SK-N-SH (cell line): ENCODE measurements around the gene C1QTNF5. TPM values are rescaled to one million over a fixed set of nuclear protein-coding genes. Genes with fewer than 3 reads are reported as not detected.

Experiments used
- CTCF ChIA-PET: fragments of 300-600, 350-600 bp; formaldehyde crosslinking; extraction: SDS; loops from one replicate; lab custom pipeline; 2021; lab: Yijun Ruan, JAX
- POLR2A ChIA-PET: fragments of 350-600 bp; sonication (Branson Sonifier 250); formaldehyde crosslinking; extraction: SDS; loops from one replicate; lab custom pipeline; 2020; ENCODE audit warnings: antibody characterized with exemption, inconsistent platforms; lab: Yijun Ruan, JAX
- DNase-seq: peaks from one replicate; pipeline ENCODE4 v3.0.0; 2012
- H2AFZ ChIP-seq: fragments of 200-600 bp; sonication (generic); 2 replicates; pipeline ENCODE4 v1.8.1; 2016; ENCODE audit warnings: antibody characterized with exemption, mild to moderate bottlenecking, low read depth
- H3F3A ChIP-seq: fragments of 200-600 bp; sonication (generic); replicated peaks from 2 replicates; pipeline ENCODE3; 2016; ENCODE audit warnings: antibody characterized with exemption, mild to moderate bottlenecking; ENCODE audit not compliant: insufficient read depth
- H3K27ac ChIP-seq, 2 experiments: fragments of 200-500 bp in 1 of 2; fragments of 200-600 bp in 1 of 2; sonication (Bioruptor generic) in 1 of 2; sonication (generic), shearing (Covaris generic) in 1 of 2; 2 replicates each; pipeline versions ENCODE4 v1.5.1 to v1.6.1; 2014 to 2016; ENCODE audit warnings: low read depth in 2 of 2, inconsistent platforms in 1 of 2, low read length in 1 of 2, mild to moderate bottlenecking in 1 of 2, mixed read lengths in 1 of 2
- H3K27me3 ChIP-seq: fragments of 200-600 bp; sonication (generic), shearing (Covaris generic); 2 replicates; pipeline ENCODE4 v1.6.1; 2016; ENCODE audit warnings: mixed run types; ENCODE audit not compliant: insufficient read depth
- H3K36me3 ChIP-seq, 2 experiments: fragments of 200-500 bp in 1 of 2; fragments of 200-600 bp in 1 of 2; sonication (Bioruptor generic) in 1 of 2; sonication (generic) in 1 of 2; replicated peaks in 1 of 2; 2 replicates each; pipeline versions ENCODE3 to v1.5.1; 2014 to 2016; ENCODE audit warnings: low read length in 1 of 2, mild to moderate bottlenecking in 1 of 2; ENCODE audit not compliant: insufficient read depth in 2 of 2, control insufficient read depth in 1 of 2
- H3K4me1 ChIP-seq, 2 experiments: fragments of 200-500 bp in 1 of 2; fragments of 200-600 bp in 1 of 2; sonication (Bioruptor generic) in 1 of 2; sonication (generic), shearing (Covaris generic) in 1 of 2; 2 replicates each; pipeline versions ENCODE4 v1.5.1 to v1.6.1; 2014 to 2016; ENCODE audit warnings: low read depth in 1 of 2, low read length in 1 of 2, mixed run types in 1 of 2; ENCODE audit not compliant: insufficient read depth in 2 of 2, control insufficient read depth in 1 of 2
- H3K4me2 ChIP-seq: fragments of 200-600 bp; sonication (generic), shearing (Covaris generic); 2 replicates; pipeline ENCODE4 v1.6.1; 2017; ENCODE audit warnings: mixed run types
- H3K4me3 ChIP-seq, 2 experiments: fragments of 200-500 bp in 1 of 2; fragments of 200-600 bp in 1 of 2; sonication (Bioruptor generic) in 1 of 2; sonication (generic), shearing (Covaris generic) in 1 of 2; 2 replicates each; pipeline versions ENCODE4 v1.5.1 to v1.8.1; 2014 to 2016; ENCODE audit warnings: low read depth in 2 of 2, inconsistent platforms in 1 of 2, low read length in 1 of 2, mild to moderate bottlenecking in 1 of 2, mixed read lengths in 1 of 2, moderate library complexity in 1 of 2
- H3K79me2 ChIP-seq: fragments of 200-600 bp; sonication (generic); 2 replicates; pipeline ENCODE4 v1.8.1; 2017; ENCODE audit warnings: mild to moderate bottlenecking; ENCODE audit not compliant: insufficient read depth
- H3K9ac ChIP-seq: fragments of 200-600 bp; sonication (generic); 2 replicates; pipeline ENCODE4 v1.6.1; 2017; ENCODE audit warnings: mixed run types
- H3K9me2 ChIP-seq: fragments of 200-600 bp; sonication (generic); 2 replicates; pipeline ENCODE4 v1.6.1; 2017; ENCODE audit warnings: mixed run types
- H3K9me3 ChIP-seq: fragments of 200-600 bp; sonication (generic); 2 replicates; pipeline ENCODE4 v1.6.1; 2017; ENCODE audit warnings: mixed run types, mild to moderate bottlenecking, moderate library complexity
- H4K20me1 ChIP-seq: fragments of 200-600 bp; sonication (generic); 2 replicates; pipeline ENCODE4 v1.6.1; 2017; ENCODE audit warnings: mild to moderate bottlenecking, mixed run types; ENCODE audit not compliant: insufficient read depth
- ELF1 ChIP-seq: IDR thresholded peaks from 2 replicates; pipeline ENCODE4 v1.4.0; 2012
- FOSL2 ChIP-seq: IDR thresholded peaks from 2 replicates; pipeline ENCODE4 v1.4.0; 2012; ENCODE audit warnings: low read depth, mild to moderate bottlenecking, moderate library complexity, borderline replicate concordance
- FOXJ3 ChIP-seq: sonication (generic); formaldehyde crosslinking; IDR thresholded peaks from 2 replicates; pipeline ENCODE4 v1.5.1; 2020; ENCODE audit warnings: mild to moderate bottlenecking, missing genetic modification reagents
- FOXM1 ChIP-seq: IDR thresholded peaks from 2 replicates; pipeline ENCODE4 v1.4.0; 2012; ENCODE audit warnings: low read depth, mild to moderate bottlenecking
- GATA2 ChIP-seq: sonication (generic); formaldehyde crosslinking; IDR thresholded peaks from 2 replicates; pipeline ENCODE4 v1.5.0; 2020; ENCODE audit warnings: mild to moderate bottlenecking, missing genetic modification reagents
- JUND ChIP-seq: IDR thresholded peaks from 2 replicates; pipeline ENCODE4 v1.4.0; 2012
- NRF1 ChIP-seq: IDR thresholded peaks from 2 replicates; pipeline ENCODE4 v1.6.1; 2012; ENCODE audit warnings: low read depth, mild to moderate bottlenecking, low read length
- POLR2AphosphoS5 ChIP-seq: IDR thresholded peaks from 2 replicates; pipeline ENCODE4 v1.6.1; 2012; ENCODE audit warnings: low read depth, low read length
- RAD21 ChIP-seq: IDR thresholded peaks from 2 replicates; pipeline ENCODE4 v1.6.1; 2012; ENCODE audit warnings: mild to moderate bottlenecking, low read length
- RCOR1 ChIP-seq: fragments of 150-350 bp; IDR thresholded peaks from 2 replicates; pipeline ENCODE4 v1.6.1; 2017; ENCODE audit warnings: antibody characterized with exemption, low read length
- RFX5 ChIP-seq: IDR thresholded peaks from 2 replicates; pipeline ENCODE4 v1.6.1; 2012; ENCODE audit warnings: mild to moderate bottlenecking, improper control_type of control experiment, low read length
- RXRA ChIP-seq: IDR thresholded peaks from 2 replicates; pipeline ENCODE4 v1.4.0; 2012; ENCODE audit warnings: low read depth, mild to moderate bottlenecking, borderline replicate concordance
- SIN3A ChIP-seq: IDR thresholded peaks from 2 replicates; pipeline ENCODE4 v1.6.1; 2012; ENCODE audit warnings: low read depth, mild to moderate bottlenecking, low read length, moderate library complexity, borderline replicate concordance
- TAF1 ChIP-seq: IDR thresholded peaks from 2 replicates; pipeline ENCODE4 v1.6.1; 2012; ENCODE audit warnings: low read depth, mild to moderate bottlenecking, low read length, moderate library complexity, borderline replicate concordance
- TCF12 ChIP-seq: IDR thresholded peaks from 2 replicates; pipeline ENCODE4 v1.4.0; 2012
- TEAD4 ChIP-seq: IDR thresholded peaks from 2 replicates; pipeline ENCODE4 v1.4.0; 2012; ENCODE audit warnings: mild to moderate bottlenecking, borderline replicate concordance; ENCODE audit not compliant: insufficient read depth
- YY1 ChIP-seq: IDR thresholded peaks from 2 replicates; pipeline ENCODE4 v1.4.0; 2012; ENCODE audit warnings: low read depth, mild to moderate bottlenecking
- WGBS: methylation state at CpG from one replicate; pipeline ENCODE4 v1.1.6; 2017; ENCODE audit warnings: low lambda C conversion rate; 5-methylcytosine and 5-hydroxymethylcytosine counted together
- polyA plus RNA-seq, 3 experiments: library from polyadenylated mRNA; depleted of rRNA; stranded (reverse); fragments of >200 nt; gene quantifications; 2 replicates each; pipeline ENCODE4 v1.2.3, GENCODE V29; 2012
- TF ChIP-seq, protein P1 (sequence below): IDR thresholded peaks from 2 replicates; pipeline ENCODE4 v1.4.0; 2012; ENCODE audit warnings: low read depth, borderline replicate concordance
- TF ChIP-seq, protein P2 (sequence below): IDR thresholded peaks from 2 replicates; pipeline ENCODE4; 2012
- TF ChIP-seq, protein P3 (sequence below): IDR thresholded peaks from 2 replicates; pipeline ENCODE4 v1.4.0; 2012; ENCODE audit warnings: low read depth, borderline replicate concordance
- TF ChIP-seq, protein P4 (sequence below): fragments of 200-600 bp; sonication (generic); IDR thresholded peaks from 2 replicates; pipeline ENCODE4 v1.6.1; 2017; ENCODE audit warnings: antibody characterized with exemption, mild to moderate bottlenecking, moderate library complexity

The C1QTNF5 gene
- polyA plus RNA-seq, 1 of the 3 experiments (the other 2 are of a cell fraction), result 0.71 TPM

- Histone ChIP-seq H3K4me2 (no peak overlapping the region), H3K9me2 (no peaks in the 10 kb centered on the region), H3K9me3 (no peaks in the 10 kb centered on the region), H3K27me3 (no peaks in the 10 kb centered on the region), H4K20me1 (no peaks in the 10 kb centered on the region), H3K27ac (no peak overlapping the region), H3K4me3 (no peak overlapping the region), H3K4me1 (peaks cover 0 to 5% of the 10 kb centered on the region in 2 experiments; a peak in 1 of 4 replicates)
- TF ChIP-seq YY1, result no peak
- TF ChIP-seq NRF1, result no peak
- TF ChIP-seq, protein P1, sequence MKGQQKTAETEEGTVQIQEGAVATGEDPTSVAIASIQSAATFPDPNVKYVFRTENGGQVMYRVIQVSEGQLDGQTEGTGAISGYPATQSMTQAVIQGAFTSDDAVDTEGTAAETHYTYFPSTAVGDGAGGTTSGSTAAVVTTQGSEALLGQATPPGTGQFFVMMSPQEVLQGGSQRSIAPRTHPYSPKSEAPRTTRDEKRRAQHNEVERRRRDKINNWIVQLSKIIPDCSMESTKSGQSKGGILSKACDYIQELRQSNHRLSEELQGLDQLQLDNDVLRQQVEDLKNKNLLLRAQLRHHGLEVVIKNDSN, result no peak
- no peak for TF ChIP-seq RCOR1
- no peak for TF ChIP-seq FOSL2
- TF ChIP-seq RFX5, result no peak
- TF ChIP-seq SIN3A, result no peak
- TF ChIP-seq, all 33 proteins: peak for 0
- DNase-seq, result no peak
- CTCF ChIA-PET, result interaction anchor here (0.7 to 8.9 kb wide), 61 partner anchors 9 to 296 kb away, joined by 3 to 106 read pairs (median 5); partner anchors contain the start of genes C1QTNF5, C2CD2L, CBL and NLRX1
- no peaks in the 10 kb centered on the region for H3K36me3 ChIP-seq
- no peak overlapping the region for H2AFZ ChIP-seq
- POLR2A ChIA-PET, result interaction anchor here (0.9 to 1.6 kb wide), 3 partner anchors 13 to 239 kb away, joined by 3 to 8 read pairs (median 7); a partner anchor contains a TSS
- WGBS, result 82% methylated on average over 4 of the region's 4 CpGs
- peaks cover 4% of the 10 kb centered on the region for H3F3A ChIP-seq
- H3K9ac ChIP-seq, result no peak overlapping the region
- no peaks in the 10 kb centered on the region for H3K79me2 ChIP-seq
Measured at GRCh38 chr11:119324189-119324588, 16.5 kb downstream of the C1QTNF5 start.

- H2AFZ ChIP-seq, result no peak overlapping the region
- H3K9me3 ChIP-seq, result no peaks in the 10 kb centered on the region
- peak overlapping the region in 1 of 2 experiments; percentile 31; a peak in 1 of 4 replicates for H3K4me3 ChIP-seq
- DNase-seq, result peak; percentile 86
- no peaks in the 10 kb centered on the region for H4K20me1 ChIP-seq
- H3K9me2 ChIP-seq, result no peaks in the 10 kb centered on the region
- no peaks in the 10 kb centered on the region for H3K79me2 ChIP-seq
- ChIA-PET POLR2A (interaction anchor here (0.9 to 1.6 kb wide), 3 partner anchors 14 to 238 kb away, joined by 3 to 8 read pairs (median 7); a partner anchor contains a TSS), CTCF (interaction anchor here (0.6 to 8.9 kb wide), 80 partner anchors 9 to 296 kb away, joined by 3 to 106 read pairs (median 4); partner anchors contain the start of genes C1QTNF5, C2CD2L, CBL and NLRX1)
- peaks cover 0 to 11% of the 10 kb centered on the region in 2 experiments; a peak in 1 of 4 replicates for H3K4me1 ChIP-seq
- H3K36me3 ChIP-seq, result no peaks in the 10 kb centered on the region
- H3K9ac ChIP-seq, result no peak overlapping the region
- H3K27ac ChIP-seq, result no peak overlapping the region
- H3K4me2 ChIP-seq, result no peak overlapping the region
- H3F3A ChIP-seq, result peaks cover 4% of the 10 kb centered on the region
- no peaks in the 10 kb centered on the region for H3K27me3 ChIP-seq
- WGBS, result 15% methylated on average over 8 of the region's 8 CpGs
- TF ChIP-seq, protein P2, sequence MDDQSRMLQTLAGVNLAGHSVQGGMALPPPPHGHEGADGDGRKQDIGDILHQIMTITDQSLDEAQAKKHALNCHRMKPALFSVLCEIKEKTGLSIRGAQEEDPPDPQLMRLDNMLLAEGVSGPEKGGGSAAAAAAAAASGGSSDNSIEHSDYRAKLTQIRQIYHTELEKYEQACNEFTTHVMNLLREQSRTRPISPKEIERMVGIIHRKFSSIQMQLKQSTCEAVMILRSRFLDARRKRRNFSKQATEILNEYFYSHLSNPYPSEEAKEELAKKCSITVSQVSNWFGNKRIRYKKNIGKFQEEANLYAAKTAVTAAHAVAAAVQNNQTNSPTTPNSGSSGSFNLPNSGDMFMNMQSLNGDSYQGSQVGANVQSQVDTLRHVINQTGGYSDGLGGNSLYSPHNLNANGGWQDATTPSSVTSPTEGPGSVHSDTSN, result peak; percentile 72
- peak; percentile 85 for TF ChIP-seq RAD21
- TF ChIP-seq SIN3A, result 0 out of 2 replicates have a peak, but pooled peaks have one; percentile 17
- TF ChIP-seq TEAD4, result no peak
- 0 out of 2 replicates have a peak, but pooled peaks have one; percentile 23 for TF ChIP-seq GATA2
- peak; percentile 53; the same call in 1 of the 2 replicates for TF ChIP-seq POLR2AphosphoS5
- no peak for TF ChIP-seq TAF1
- TF ChIP-seq RXRA, result no peak
- TF ChIP-seq TCF12, result peak; percentile 91
- TF ChIP-seq FOXM1, result no peak
- no peak for TF ChIP-seq ELF1
- TF ChIP-seq JUND, result no peak
- TF ChIP-seq, protein P3, sequence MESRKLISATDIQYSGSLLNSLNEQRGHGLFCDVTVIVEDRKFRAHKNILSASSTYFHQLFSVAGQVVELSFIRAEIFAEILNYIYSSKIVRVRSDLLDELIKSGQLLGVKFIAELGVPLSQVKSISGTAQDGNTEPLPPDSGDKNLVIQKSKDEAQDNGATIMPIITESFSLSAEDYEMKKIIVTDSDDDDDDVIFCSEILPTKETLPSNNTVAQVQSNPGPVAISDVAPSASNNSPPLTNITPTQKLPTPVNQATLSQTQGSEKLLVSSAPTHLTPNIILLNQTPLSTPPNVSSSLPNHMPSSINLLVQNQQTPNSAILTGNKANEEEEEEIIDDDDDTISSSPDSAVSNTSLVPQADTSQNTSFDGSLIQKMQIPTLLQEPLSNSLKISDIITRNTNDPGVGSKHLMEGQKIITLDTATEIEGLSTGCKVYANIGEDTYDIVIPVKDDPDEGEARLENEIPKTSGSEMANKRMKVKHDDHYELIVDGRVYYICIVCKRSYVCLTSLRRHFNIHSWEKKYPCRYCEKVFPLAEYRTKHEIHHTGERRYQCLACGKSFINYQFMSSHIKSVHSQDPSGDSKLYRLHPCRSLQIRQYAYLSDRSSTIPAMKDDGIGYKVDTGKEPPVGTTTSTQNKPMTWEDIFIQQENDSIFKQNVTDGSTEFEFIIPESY, result no peak
- TF ChIP-seq, protein P4, sequence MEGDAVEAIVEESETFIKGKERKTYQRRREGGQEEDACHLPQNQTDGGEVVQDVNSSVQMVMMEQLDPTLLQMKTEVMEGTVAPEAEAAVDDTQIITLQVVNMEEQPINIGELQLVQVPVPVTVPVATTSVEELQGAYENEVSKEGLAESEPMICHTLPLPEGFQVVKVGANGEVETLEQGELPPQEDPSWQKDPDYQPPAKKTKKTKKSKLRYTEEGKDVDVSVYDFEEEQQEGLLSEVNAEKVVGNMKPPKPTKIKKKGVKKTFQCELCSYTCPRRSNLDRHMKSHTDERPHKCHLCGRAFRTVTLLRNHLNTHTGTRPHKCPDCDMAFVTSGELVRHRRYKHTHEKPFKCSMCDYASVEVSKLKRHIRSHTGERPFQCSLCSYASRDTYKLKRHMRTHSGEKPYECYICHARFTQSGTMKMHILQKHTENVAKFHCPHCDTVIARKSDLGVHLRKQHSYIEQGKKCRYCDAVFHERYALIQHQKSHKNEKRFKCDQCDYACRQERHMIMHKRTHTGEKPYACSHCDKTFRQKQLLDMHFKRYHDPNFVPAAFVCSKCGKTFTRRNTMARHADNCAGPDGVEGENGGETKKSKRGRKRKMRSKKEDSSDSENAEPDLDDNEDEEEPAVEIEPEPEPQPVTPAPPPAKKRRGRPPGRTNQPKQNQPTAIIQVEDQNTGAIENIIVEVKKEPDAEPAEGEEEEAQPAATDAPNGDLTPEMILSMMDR, result peak; percentile 83
- TF ChIP-seq, protein P1, result no peak
- TF ChIP-seq FOXJ3, result no peak
Measured at GRCh38 chr11:119323532-119324033, 17.1 kb downstream of the C1QTNF5 start.
